K562 (cell line): Measurements from ENCODE around the gene PDZK1IP1. TPM values are rescaled to one million over a fixed set of nuclear protein-coding genes. Genes with fewer than 3 reads are reported as not detected.

Experiments
- CLOCK ChIP-seq: fragments of 250-450 bp; sonication (Bioruptor Pico); IDR thresholded peaks from 2 replicates; pipeline ENCODE4 v1.4.0; 2020; ENCODE audit warnings: mild to moderate bottlenecking, moderate library complexity, borderline replicate concordance
- HDAC3 ChIP-seq: fragments of 450-650 bp; IDR thresholded peaks from 2 replicates; pipeline ENCODE4 v1.6.1; 2018; ENCODE audit warnings: borderline replicate concordance, mild to moderate bottlenecking, moderate library complexity; ENCODE audit not compliant: partially characterized antibody
- PML ChIP-seq: IDR thresholded peaks from 2 replicates; pipeline ENCODE4 v1.6.1; 2012; ENCODE audit warnings: low read length, inconsistent platforms
- POLR2AphosphoS2 ChIP-seq: IDR thresholded peaks from 2 replicates; pipeline ENCODE4 v1.6.1; 2012; ENCODE audit warnings: low read length, improper control_type of control experiment
- SMAD4 ChIP-seq: fragments of 250-450 bp; sonication (Bioruptor Pico); conservative IDR thresholded peaks from 2 replicates; pipeline ENCODE4 v1.8.0; 2021; ENCODE audit warnings: inconsistent platforms, mild to moderate bottlenecking, moderate library complexity
- SRSF1 ChIP-seq: fragments of 200-400 bp; formaldehyde crosslinking; IDR thresholded peaks from 2 replicates; pipeline ENCODE4 v1.6.1; 2017; ENCODE audit warnings: mild to moderate bottlenecking, low read depth, low read length, moderate library complexity
- TGIF2 ChIP-seq: sonication (generic); formaldehyde crosslinking; IDR thresholded peaks from 2 replicates; pipeline ENCODE4 v1.8.1; 2022; ENCODE audit warnings: mild to moderate bottlenecking, missing genetic modification reagents, moderate library complexity
- ZNF324 ChIP-seq: fragments of 250-450 bp; sonication (Bioruptor Pico); IDR thresholded peaks from 2 replicates; pipeline ENCODE4 v1.4.0; 2020; ENCODE audit warnings: mild to moderate bottlenecking
- ZNF449 ChIP-seq: fragments of 250-450 bp; sonication (Bioruptor Pico); IDR thresholded peaks from 2 replicates; pipeline ENCODE4 v1.8.0; 2022; ENCODE audit warnings: moderate library complexity, mild to moderate bottlenecking, inconsistent platforms
- ZNF507 ChIP-seq: conservative IDR thresholded peaks from 2 replicates; pipeline ENCODE4 v1.6.1; 2017; ENCODE audit warnings: missing genetic modification characterization, missing compliant biosample characterization
- ZNF766 ChIP-seq: fragments of 200-800 bp; sonication (Bioruptor generic); conservative IDR thresholded peaks from 2 replicates; pipeline ENCODE4 v1.6.1; 2016; ENCODE audit warnings: missing genetic modification characterization, missing compliant biosample characterization
- ZNF785 ChIP-seq: fragments of 250-450 bp; sonication (Bioruptor Pico); IDR thresholded peaks from 2 replicates; pipeline ENCODE4 v1.4.0; 2020; ENCODE audit warnings: mild to moderate bottlenecking
- polyA plus RNA-seq, 8 experiments: library from polyadenylated mRNA; depleted of rRNA in 4 of 8; stranded (reverse) in 5 of 8; unstranded in 3 of 8; fragments of >200 nt; fragmentation: Nextera tagmentation in 2 of 8; fragmentation: Illumina TruSeq in 1 of 8; extraction: Ambion mirVana in 2 of 8; extraction: Trizol in 1 of 8; gene quantifications; 2 replicates each; pipeline versions ENCODE4 v1.2.1 to v1.2.3, GENCODE V29; 2011 to 2014; ENCODE audit warnings: inconsistent platforms in 1 of 8, missing spikeins in 1 of 8
- total RNA-seq, 7 experiments: library from RNA; depleted of rRNA in 6 of 7; stranded (reverse); fragments of >200 nt in 6 of 7; fragmentation: Illumina TruSeq in 2 of 7; extraction: Trizol in 2 of 7; gene quantifications; 2 replicates each; pipeline versions ENCODE4 v1.2.1 to v1.2.3, GENCODE V29; 2011 to 2021; ENCODE audit warnings: low replicate concordance in 1 of 7
- TF ChIP-seq, protein P1 (sequence below): fragments of 450-650 bp; IDR thresholded peaks from 2 replicates; pipeline ENCODE4 v1.6.1; 2016; ENCODE audit warnings: borderline replicate concordance
- TF ChIP-seq, protein P2 (sequence below): fragments of 250-450 bp; sonication (Bioruptor Pico); IDR thresholded peaks from 2 replicates; pipeline ENCODE4 v1.5.0; 2021

PDZK1IP1 gene
- total and polyA plus RNA-seq, 9 of the 15 experiments (the other 6 are each of a cell fraction or from before 2014, with no cell fraction given): 0.17 to 0.68 (median 0.53) TPM; not detected in 2

DNA sequence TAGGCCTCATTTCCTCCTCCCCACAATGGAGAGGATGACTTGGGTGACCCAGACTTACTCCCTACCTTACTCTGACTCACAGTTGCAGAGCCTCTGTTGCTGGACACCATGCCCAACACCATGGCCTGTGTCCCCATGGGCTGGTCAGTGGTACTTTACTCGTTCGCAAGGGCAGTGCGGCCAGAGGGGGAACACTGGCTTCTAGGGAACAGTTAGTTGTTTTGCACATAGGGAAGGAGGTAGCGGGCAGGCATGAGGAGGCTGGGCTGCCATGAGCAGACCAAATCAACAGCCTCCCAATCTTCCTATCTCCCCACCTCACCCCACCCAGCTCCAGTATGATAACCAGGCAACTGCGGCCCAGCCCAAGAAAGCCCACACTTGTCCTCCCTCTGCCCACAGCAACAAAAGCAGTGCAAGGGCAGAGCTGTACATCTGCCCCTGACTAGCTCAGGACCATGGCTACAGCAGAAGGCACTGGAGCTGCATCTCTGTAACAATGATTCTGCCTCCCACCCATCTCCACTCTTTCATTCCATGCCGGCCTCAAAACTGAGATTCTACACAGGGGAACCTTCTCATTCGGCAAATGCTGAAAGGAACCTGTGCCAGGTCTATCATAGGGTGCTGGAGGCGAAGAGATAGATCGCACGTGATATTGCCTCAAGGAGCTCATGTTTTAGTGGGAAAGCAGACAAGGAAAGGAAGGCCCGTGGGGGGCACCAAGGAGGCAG lies 23.6 kb upstream of the PDZK1IP1 start (continued):
- TF ChIP-seq ZNF449 (CRISPR knock-in tag) (no peak), SMAD4 (CRISPR knock-in tag) (peak; percentile 21; the same call in 1 of the 2 replicates), ZNF766 (CRISPR knock-in tag) (0 out of 2 replicates have a peak, but pooled peaks have one; percentile 67), PML (no peak), ZNF324 (CRISPR knock-in tag) (no peak), ZNF507 (tag) (no peak), SRSF1 (no peak), HDAC3 (no peak), ZNF785 (CRISPR knock-in tag) (no peak), CLOCK (CRISPR knock-in tag) (no peak), POLR2AphosphoS2 (peak; percentile 29; the same call in 1 of the 2 replicates), TGIF2 (no peak)
- TF ChIP-seq, protein P1, sequence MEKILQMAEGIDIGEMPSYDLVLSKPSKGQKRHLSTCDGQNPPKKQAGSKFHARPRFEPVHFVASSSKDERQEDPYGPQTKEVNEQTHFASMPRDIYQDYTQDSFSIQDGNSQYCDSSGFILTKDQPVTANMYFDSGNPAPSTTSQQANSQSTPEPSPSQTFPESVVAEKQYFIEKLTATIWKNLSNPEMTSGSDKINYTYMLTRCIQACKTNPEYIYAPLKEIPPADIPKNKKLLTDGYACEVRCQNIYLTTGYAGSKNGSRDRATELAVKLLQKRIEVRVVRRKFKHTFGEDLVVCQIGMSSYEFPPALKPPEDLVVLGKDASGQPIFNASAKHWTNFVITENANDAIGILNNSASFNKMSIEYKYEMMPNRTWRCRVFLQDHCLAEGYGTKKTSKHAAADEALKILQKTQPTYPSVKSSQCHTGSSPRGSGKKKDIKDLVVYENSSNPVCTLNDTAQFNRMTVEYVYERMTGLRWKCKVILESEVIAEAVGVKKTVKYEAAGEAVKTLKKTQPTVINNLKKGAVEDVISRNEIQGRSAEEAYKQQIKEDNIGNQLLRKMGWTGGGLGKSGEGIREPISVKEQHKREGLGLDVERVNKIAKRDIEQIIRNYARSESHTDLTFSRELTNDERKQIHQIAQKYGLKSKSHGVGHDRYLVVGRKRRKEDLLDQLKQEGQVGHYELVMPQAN: no peak
- TF ChIP-seq, protein P2, sequence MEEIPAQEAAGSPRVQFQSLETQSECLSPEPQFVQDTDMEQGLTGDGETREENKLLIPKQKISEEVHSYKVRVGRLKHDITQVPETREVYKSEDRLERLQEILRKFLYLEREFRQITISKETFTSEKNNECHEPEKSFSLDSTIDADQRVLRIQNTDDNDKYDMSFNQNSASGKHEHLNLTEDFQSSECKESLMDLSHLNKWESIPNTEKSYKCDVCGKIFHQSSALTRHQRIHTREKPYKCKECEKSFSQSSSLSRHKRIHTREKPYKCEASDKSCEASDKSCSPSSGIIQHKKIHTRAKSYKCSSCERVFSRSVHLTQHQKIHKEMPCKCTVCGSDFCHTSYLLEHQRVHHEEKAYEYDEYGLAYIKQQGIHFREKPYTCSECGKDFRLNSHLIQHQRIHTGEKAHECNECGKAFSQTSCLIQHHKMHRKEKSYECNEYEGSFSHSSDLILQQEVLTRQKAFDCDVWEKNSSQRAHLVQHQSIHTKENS (CRISPR knock-in tag): no peak
